Thyroid gland (tissue), 4 donors: ENCODE results near the gene NPAS2. TPM values are rescaled to one million over a fixed set of nuclear protein-coding genes. Genes with fewer than 3 reads are reported as not detected.

Source experiments
- DNase-seq, 2 donors: peaks; one replicate each; pipeline ENCODE4 v3.0.0-alpha.2; 2019
- H3K27ac ChIP-seq, 3 donors: fragments of 200-600 bp; sonication (generic); 1 replicate in 2 of 3; 2 replicates in 1 of 3; pipeline ENCODE4 v1.5.1; 2016 to 2019; ENCODE audit warnings: mild to moderate bottlenecking in 1 of 3, moderate library complexity in 1 of 3
- H3K27me3 ChIP-seq: fragments of 200-600 bp; sonication (generic); one replicate; pipeline ENCODE4 v1.5.1; 2019
- H3K36me3 ChIP-seq, 2 donors: fragments of 200-600 bp; sonication (generic); one replicate each; pipeline ENCODE4 v1.5.1; 2016 to 2019
- H3K4me1 ChIP-seq, 2 donors: fragments of 200-600 bp; sonication (generic); one replicate each; pipeline ENCODE4 v1.5.1; 2017 to 2019
- H3K4me3 ChIP-seq, 3 donors: fragments of 200-600 bp; sonication (generic); replicated peaks in 1 of 3; 1 replicate in 2 of 3; 2 replicates in 1 of 3; pipeline ENCODE4 v1.5.1; 2016; ENCODE audit warnings: mild to moderate bottlenecking in 1 of 3
- H3K9me3 ChIP-seq: fragments of 200-600 bp; sonication (generic); one replicate; pipeline ENCODE4 v1.5.1; 2017
- CTCF ChIP-seq, 6 experiments: fragments of 200-600 bp in 3 of 6; fragments of 450-650 bp in 3 of 6; sonication (generic) in 3 of 6; IDR thresholded peaks; one replicate each; pipeline ENCODE4 v1.5.1; 2016 to 2019; ENCODE audit warnings: antibody characterized with exemption in 6 of 6, mild to moderate bottlenecking in 2 of 6, inconsistent platforms in 1 of 6, moderate library complexity in 1 of 6
- POLR2A ChIP-seq, 2 donors: fragments of 450-650 bp; IDR thresholded peaks; one replicate each; pipeline ENCODE4 v1.6.1; 2017; ENCODE audit warnings: antibody characterized with exemption in 2 of 2, mild to moderate bottlenecking in 2 of 2, moderate library complexity in 1 of 2
- whole genome bisulfite sequencing, 2 donors: methylation state at CpG; one replicate each; pipeline ENCODE4 v1.1.5; 2017; 5-methylcytosine and 5-hydroxymethylcytosine counted together
- intact Hi-C: fragments of 100-400 bp; cut with DNase I; formaldehyde crosslinking; loops from one replicate; pipeline ENCODE4 v1.15.1; 2023
- total RNA-seq, 4 donors: library from RNA; depleted of rRNA; stranded (reverse); fragments of >200 nt; gene quantifications; one replicate each; pipeline ENCODE4 v1.2.3, GENCODE V29; 2016

NPAS2 gene
- total RNA-seq, 4 donors from 2014 or later, result 12.7 to 22.8 (median 16.1) TPM

DNA sequence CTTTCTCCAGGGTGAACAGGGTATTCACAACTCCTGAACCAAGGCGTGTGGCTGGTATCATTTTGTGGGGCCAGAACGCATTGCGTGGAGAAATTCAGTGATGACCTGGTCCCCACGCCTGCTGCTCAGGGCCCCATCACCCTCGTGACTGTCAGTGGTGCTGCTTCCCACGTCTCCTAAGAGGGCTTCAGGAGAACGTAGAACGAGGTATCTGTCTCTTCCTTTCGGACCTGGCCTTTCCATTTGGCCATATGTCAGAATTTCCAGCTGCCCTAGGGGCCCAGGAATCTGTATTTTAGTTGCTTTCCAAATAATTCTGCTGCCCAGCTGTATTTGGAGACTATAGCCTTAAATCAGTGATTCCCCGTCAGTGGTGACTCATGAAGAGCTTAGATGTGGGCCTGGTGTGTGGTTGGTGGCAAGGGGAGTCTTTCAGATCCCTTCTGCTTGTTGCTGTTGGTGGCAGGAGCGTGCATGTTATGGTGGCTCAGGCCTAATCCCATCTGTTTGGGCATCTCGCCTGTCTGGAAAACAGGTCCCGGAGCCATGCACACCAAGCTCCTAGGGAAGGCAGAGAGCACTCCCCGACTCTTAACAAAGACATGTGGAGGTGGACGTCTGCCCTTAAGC is 56.4 kb downstream of the NPAS2 start:
- TF ChIP-seq CTCF (IDR thresholded peaks at IDR 0.05), result no peak
- TF ChIP-seq POLR2A (IDR thresholded peaks at IDR 0.05), result no peak
- no peak overlapping the region for H3K4me3 ChIP-seq
- H3K27me3 ChIP-seq, result no peaks in the 10 kb centered on the region
- peak overlapping the region; percentile 76 to 92 (median 88) for H3K27ac ChIP-seq
- no peaks in the 10 kb centered on the region for H3K36me3 ChIP-seq
- DNase-seq, result no peak
- H3K4me1 ChIP-seq, result peaks cover 32 to 35% of the 10 kb centered on the region in 2 donors
- H3K9me3 ChIP-seq, result no peaks in the 10 kb centered on the region
- intact Hi-C loops, result no loop called here
- 90 to 96% methylated on average over 15 of the region's 15 CpGs for WGBS, 2 donors

DNA sequence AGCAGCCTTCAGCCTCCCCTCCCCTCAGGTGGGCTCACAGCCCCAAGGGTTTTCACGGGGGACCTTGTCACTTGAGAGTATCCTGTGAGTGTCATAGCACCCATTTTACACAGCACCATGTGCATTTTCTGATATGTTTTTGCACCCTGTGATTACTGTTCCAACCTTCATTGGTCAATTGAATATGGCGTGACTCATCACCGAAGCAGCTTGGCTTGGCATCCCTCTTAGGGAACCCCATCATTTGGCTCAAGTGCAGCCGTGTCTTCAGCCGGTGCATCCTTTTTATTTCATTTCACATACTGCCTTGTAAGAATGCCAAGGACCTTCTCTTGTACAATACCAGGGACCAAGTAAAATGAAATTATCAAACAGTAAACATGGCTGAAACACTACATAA is 57.6 kb downstream of the NPAS2 start:
- 53 to 61% methylated on average over 5 of the region's 5 CpGs for WGBS, 2 donors
- peak overlapping the region; percentile 56 to 92 (median 88) for H3K27ac ChIP-seq

GRCh38 chr2:100878000-100878791 is 58.3 kb downstream of the NPAS2 start:
- Histone ChIP-seq H3K4me1 (peaks cover 32 to 41% of the 10 kb centered on the region in 2 donors), H3K9me3 (no peaks in the 10 kb centered on the region), H3K27me3 (no peaks in the 10 kb centered on the region), H3K4me3 (no peak overlapping the region), H3K36me3 (no peaks in the 10 kb centered on the region), H3K27ac (peak overlapping the region; percentile 47 to 92 (median 88))
- WGBS, 2 donors, result 64% methylated on average over 16 of the region's 16 CpGs
- peak; percentile 41 to 51 for DNase-seq
- intact Hi-C loops, result no loop called here
- TF ChIP-seq POLR2A (IDR thresholded peaks at IDR 0.05) (no peak), CTCF (IDR thresholded peaks at IDR 0.05) (no peak)

More for the DNA sequence above, 57.6 kb downstream of the NPAS2 start:
- no peaks in the 10 kb centered on the region for H3K9me3 ChIP-seq
- DNase-seq, result no peak
- no peaks in the 10 kb centered on the region for H3K27me3 ChIP-seq
- no peaks in the 10 kb centered on the region for H3K36me3 ChIP-seq
- H3K4me1 ChIP-seq, result peaks cover 32 to 35% of the 10 kb centered on the region in 2 donors
- H3K4me3 ChIP-seq, result no peak overlapping the region
- TF ChIP-seq CTCF (IDR thresholded peaks at IDR 0.05) (no peak), POLR2A (IDR thresholded peaks at IDR 0.05) (no peak)
- intact Hi-C loops, result no loop called here

GRCh38 chr2:100879296-100879695 is 59.4 kb downstream of the NPAS2 start:
- H3K27me3 ChIP-seq, result no peaks in the 10 kb centered on the region
- intact Hi-C loops, result no loop called here
- H3K4me1 ChIP-seq, result peaks cover 40 to 52% of the 10 kb centered on the region in 2 donors
- H3K36me3 ChIP-seq, result no peaks in the 10 kb centered on the region
- no peaks in the 10 kb centered on the region for H3K9me3 ChIP-seq
- no peak overlapping the region for H3K4me3 ChIP-seq
- 82 to 84% methylated on average over 3 of the region's 3 CpGs for WGBS, 2 donors
- H3K27ac ChIP-seq, result no peak overlapping the region
- no peak for DNase-seq
- no peak for TF ChIP-seq CTCF (IDR thresholded peaks at IDR 0.05)
- no peak for TF ChIP-seq POLR2A (IDR thresholded peaks at IDR 0.05)

DNA sequence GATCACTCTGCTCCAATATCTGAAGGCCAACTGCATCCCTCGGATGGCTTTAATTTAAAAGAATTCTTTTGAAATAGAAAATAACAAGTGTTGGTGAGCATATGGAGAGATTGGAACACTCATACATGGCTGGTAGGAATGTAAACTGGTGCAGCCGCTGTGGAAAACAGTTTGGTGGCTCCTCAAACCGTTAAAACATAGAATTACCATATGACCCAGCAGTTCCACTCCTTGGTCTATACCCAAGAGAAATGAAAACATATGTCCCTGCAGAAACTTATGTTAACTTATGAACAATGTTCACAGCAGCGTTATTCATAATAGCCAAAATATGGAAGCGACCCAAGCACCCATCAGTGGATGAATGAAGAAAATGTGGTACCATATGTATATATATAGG is 60.1 kb downstream of the NPAS2 start:
- Histone ChIP-seq H3K27me3 (no peaks in the 10 kb centered on the region), H3K4me3 (no peak overlapping the region), H3K4me1 (peaks cover 39 to 58% of the 10 kb centered on the region in 2 donors), H3K36me3 (no peaks in the 10 kb centered on the region), H3K9me3 (no peaks in the 10 kb centered on the region), H3K27ac (no peak overlapping the region)
- no peak for TF ChIP-seq CTCF (IDR thresholded peaks at IDR 0.05)
- TF ChIP-seq POLR2A (IDR thresholded peaks at IDR 0.05), result no peak
- 96 to 97% methylated on average over 5 of the region's 5 CpGs for WGBS, 2 donors
- intact Hi-C loops, result no loop called here
- no peak for DNase-seq
